ENCODE data around the gene PIGP.
"Not testable (repeated sequence)": the region's sequence is repeated elsewhere in the genome, so short reads cannot be mapped to it uniquely, and the experiment has no call there.

PIGP gene

GRCh38 chr21:37039411-37040075 is 33.3 kb downstream of the PIGP start:
- no peak overlapping the region for H3K4me3 ChIP-seq (ENCODE audit: low read depth, low read length)
- TF ChIP-seq MYC (IDR thresholded peaks at IDR 0.05; ENCODE audit: low read depth, low read length) (no peak), MAX (IDR thresholded peaks at IDR 0.05; ENCODE audit: low read depth, low read length) (no peak), POLR2A (IDR thresholded peaks at IDR 0.05; ENCODE audit: extremely low read depth, insufficient read length) (no peak)
- no peak for DNase-seq (ENCODE audit: low read depth)

- TF ChIP-seq CTCF (IDR thresholded peaks at IDR 0.05; ENCODE audit: low read depth, low read length) (no peak), MYC (IDR thresholded peaks at IDR 0.05; ENCODE audit: low read depth, low read length) (no peak), POLR2A (IDR thresholded peaks at IDR 0.05; ENCODE audit: extremely low read depth, insufficient read length) (no peak), MAX (IDR thresholded peaks at IDR 0.05; ENCODE audit: low read depth, low read length) (no peak)
- no peak for DNase-seq (ENCODE audit: low read depth)
These were observed 36.7 kb downstream of the PIGP start for GRCh38 chr21:37036177-37036576.

GRCh38 chr21:37034394-37034793 is 38.5 kb downstream of the PIGP start:
- DNase-seq (ENCODE audit: low read depth); H3K4me3 ChIP-seq (ENCODE audit: low read depth, low read length): not testable (repeated sequence)

More at GRCh38 chr21:37036177-37036576, 36.7 kb downstream of the PIGP start:
- no peak overlapping the region for H3K4me3 ChIP-seq (ENCODE audit: low read depth, low read length)

GRCh38 chr21:37032877-37033471 is 39.9 kb downstream of the PIGP start:
- no peak for DNase-seq (ENCODE audit: low read depth)
- no peak overlapping the region for H3K4me3 ChIP-seq (ENCODE audit: low read depth, low read length)
- TF ChIP-seq MAX (IDR thresholded peaks at IDR 0.05; ENCODE audit: low read depth, low read length), result no peak
- no peak for TF ChIP-seq MYC (IDR thresholded peaks at IDR 0.05; ENCODE audit: low read depth, low read length)
- no peak for TF ChIP-seq POLR2A (IDR thresholded peaks at IDR 0.05; ENCODE audit: extremely low read depth, insufficient read length)
- no peak for TF ChIP-seq CTCF (IDR thresholded peaks at IDR 0.05; ENCODE audit: low read depth, low read length)

GRCh38 chr21:37032293-37032692 is 40.6 kb downstream of the PIGP start:
- TF ChIP-seq MYC (IDR thresholded peaks at IDR 0.05; ENCODE audit: low read depth, low read length) (no peak), CTCF (IDR thresholded peaks at IDR 0.05; ENCODE audit: low read depth, low read length) (no peak)
- no peak for DNase-seq (ENCODE audit: low read depth)

GRCh38 chr21:37030864-37031263 is 42.0 kb downstream of the PIGP start:
- H3K4me3 ChIP-seq (ENCODE audit: low read depth, low read length), result no peak overlapping the region
- DNase-seq (ENCODE audit: low read depth), result no peak
- TF ChIP-seq MAX (IDR thresholded peaks at IDR 0.05; ENCODE audit: low read depth, low read length) (no peak), CTCF (IDR thresholded peaks at IDR 0.05; ENCODE audit: low read depth, low read length) (no peak), MYC (IDR thresholded peaks at IDR 0.05; ENCODE audit: low read depth, low read length) (no peak)

More at GRCh38 chr21:37032293-37032692, 40.6 kb downstream of the PIGP start:
- H3K4me3 ChIP-seq (ENCODE audit: low read depth, low read length), result no peak overlapping the region

GRCh38 chr21:37028570-37028969 is 44.3 kb downstream of the PIGP start:
- TF ChIP-seq POLR2A (IDR thresholded peaks at IDR 0.05; ENCODE audit: extremely low read depth, insufficient read length), result no peak
- TF ChIP-seq MYC (IDR thresholded peaks at IDR 0.05; ENCODE audit: low read depth, low read length), result no peak
- TF ChIP-seq MAX (IDR thresholded peaks at IDR 0.05; ENCODE audit: low read depth, low read length), result no peak
- TF ChIP-seq CTCF (IDR thresholded peaks at IDR 0.05; ENCODE audit: low read depth, low read length), result no peak
- no peak for DNase-seq (ENCODE audit: low read depth)
- no peak overlapping the region for H3K4me3 ChIP-seq (ENCODE audit: low read depth, low read length)

All from NB4 (cell line).